Neural crest cell (in vitro differentiated cells): Measurements from ENCODE around the gene KHDRBS2. TPM values are rescaled to one million over a fixed set of nuclear protein-coding genes. Genes with fewer than 3 reads are reported as not detected.

Experiments used
- DNase-seq: peaks from one replicate; pipeline ENCODE4 v3.0.0; 2021; ENCODE audit warnings: low read depth, mixed read lengths, low spot score
- H3K27ac Mint-ChIP-seq: one replicate; pipeline ENCODE4 v1.8.0; 2021; ENCODE audit warnings: mild to moderate bottlenecking, mixed read lengths; ENCODE audit not compliant: unreplicated experiment
- H3K27me3 Mint-ChIP-seq: 2 replicates; pipeline ENCODE4 v1.8.0; 2021; ENCODE audit warnings: low read depth, mild to moderate bottlenecking, mixed read lengths
- H3K36me3 Mint-ChIP-seq: 2 replicates; pipeline ENCODE4 v1.8.0; 2021; ENCODE audit warnings: low read depth, mild to moderate bottlenecking, mixed read lengths
- H3K4me1 Mint-ChIP-seq: 2 replicates; pipeline ENCODE4 v1.8.0; 2021; ENCODE audit warnings: mixed read lengths
- H3K4me3 Mint-ChIP-seq: one replicate; pipeline ENCODE4 v1.8.0; 2021; ENCODE audit warnings: mild to moderate bottlenecking, mixed read lengths
- H3K9me3 Mint-ChIP-seq: 2 replicates; pipeline ENCODE4 v1.8.0; 2021; ENCODE audit warnings: mixed read lengths
- total RNA-seq: library from RNA; stranded (reverse); gene quantifications from 2 replicates; pipeline ENCODE4 v1.2.1, GENCODE V29; 2021
- TF ChIP-seq, protein P1 (sequence below): fragments of 200-600 bp; sonication (generic); conservative IDR thresholded peaks from 2 replicates; pipeline ENCODE4 v1.5.0; 2021; ENCODE audit warnings: antibody characterized with exemption, mild to moderate bottlenecking

Gene KHDRBS2
- total RNA-seq, 1 donor from 2014 or later: 7.0 TPM

DNA sequence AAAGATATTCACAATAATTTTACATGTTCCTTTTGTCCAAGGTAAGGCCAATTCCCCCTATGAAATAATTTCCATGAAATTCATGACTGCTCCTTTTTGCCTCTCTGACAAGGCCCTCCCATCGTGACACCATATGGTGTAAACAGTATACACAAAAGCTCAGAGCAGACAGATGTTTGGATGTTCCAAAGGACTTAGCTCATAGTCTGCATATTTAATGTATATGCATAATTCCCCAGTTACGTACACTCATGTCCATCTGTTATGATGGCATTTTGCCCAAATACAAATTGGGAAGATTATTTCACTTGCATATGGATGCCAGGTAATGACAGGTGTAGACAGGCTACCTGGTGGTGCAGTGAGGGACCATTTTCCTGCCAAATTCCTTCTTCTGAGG lies 376.5 kb downstream of the KHDRBS2 start:
- no peaks in the 10 kb centered on the region for H3K4me1 Mint-ChIP-seq
- no peak for DNase-seq
- H3K4me3 Mint-ChIP-seq: no peak overlapping the region
- H3K27ac Mint-ChIP-seq: no peak overlapping the region
- H3K27me3 Mint-ChIP-seq: no peaks in the 10 kb centered on the region
- H3K36me3 Mint-ChIP-seq: peaks cover 3% of the 10 kb centered on the region
- TF ChIP-seq, protein P1, sequence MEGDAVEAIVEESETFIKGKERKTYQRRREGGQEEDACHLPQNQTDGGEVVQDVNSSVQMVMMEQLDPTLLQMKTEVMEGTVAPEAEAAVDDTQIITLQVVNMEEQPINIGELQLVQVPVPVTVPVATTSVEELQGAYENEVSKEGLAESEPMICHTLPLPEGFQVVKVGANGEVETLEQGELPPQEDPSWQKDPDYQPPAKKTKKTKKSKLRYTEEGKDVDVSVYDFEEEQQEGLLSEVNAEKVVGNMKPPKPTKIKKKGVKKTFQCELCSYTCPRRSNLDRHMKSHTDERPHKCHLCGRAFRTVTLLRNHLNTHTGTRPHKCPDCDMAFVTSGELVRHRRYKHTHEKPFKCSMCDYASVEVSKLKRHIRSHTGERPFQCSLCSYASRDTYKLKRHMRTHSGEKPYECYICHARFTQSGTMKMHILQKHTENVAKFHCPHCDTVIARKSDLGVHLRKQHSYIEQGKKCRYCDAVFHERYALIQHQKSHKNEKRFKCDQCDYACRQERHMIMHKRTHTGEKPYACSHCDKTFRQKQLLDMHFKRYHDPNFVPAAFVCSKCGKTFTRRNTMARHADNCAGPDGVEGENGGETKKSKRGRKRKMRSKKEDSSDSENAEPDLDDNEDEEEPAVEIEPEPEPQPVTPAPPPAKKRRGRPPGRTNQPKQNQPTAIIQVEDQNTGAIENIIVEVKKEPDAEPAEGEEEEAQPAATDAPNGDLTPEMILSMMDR: no peak
- H3K9me3 Mint-ChIP-seq: no peaks in the 10 kb centered on the region

DNA sequence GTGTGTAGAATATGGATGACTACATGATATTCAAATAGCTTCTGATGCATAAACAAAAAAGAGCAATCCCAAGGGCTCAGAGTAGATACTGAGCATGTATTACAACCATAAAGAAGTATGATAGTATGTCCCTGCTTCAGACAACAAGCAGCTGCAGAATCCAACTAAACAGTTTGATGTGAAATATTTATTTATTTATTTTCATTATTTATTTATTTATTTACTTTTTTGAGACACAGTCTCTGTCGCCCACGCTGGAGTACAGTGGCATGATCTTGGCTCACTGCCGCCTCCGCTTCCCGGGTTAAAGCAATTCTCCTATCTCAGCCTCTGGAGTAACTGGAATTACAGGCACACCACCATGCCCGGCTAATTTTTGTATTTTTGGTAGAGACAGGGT lies 384.3 kb downstream of the KHDRBS2 start:
- Mint-ChIP-seq H3K9me3 (no peaks in the 10 kb centered on the region), H3K4me1 (no peaks in the 10 kb centered on the region), H3K27ac (no peak overlapping the region), H3K4me3 (no peak overlapping the region), H3K27me3 (no peaks in the 10 kb centered on the region), H3K36me3 (no peaks in the 10 kb centered on the region)
- no peak for DNase-seq
- TF ChIP-seq, protein P1: no peak

DNA sequence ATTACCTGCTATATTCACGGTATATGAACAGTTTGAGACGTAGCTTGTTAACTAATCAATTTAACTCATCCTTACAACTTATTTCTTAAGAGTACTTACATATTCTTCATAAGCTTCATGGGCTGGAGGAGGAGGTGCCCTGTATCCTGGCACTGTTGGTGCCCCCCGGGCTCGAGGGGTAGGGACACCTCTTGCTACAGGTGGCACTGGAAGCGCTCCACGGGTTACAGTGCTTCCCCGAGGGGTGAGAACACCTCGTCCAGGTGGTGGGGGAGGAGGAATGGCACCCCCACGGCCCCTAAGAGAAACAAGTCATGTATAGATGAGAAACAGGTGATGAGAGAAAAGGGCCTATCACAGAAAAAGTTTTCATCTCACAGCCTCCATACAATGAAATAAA lies 391.5 kb downstream of the KHDRBS2 start:
- no peaks in the 10 kb centered on the region for H3K4me1 Mint-ChIP-seq
- no peak for DNase-seq
- no peak overlapping the region for H3K4me3 Mint-ChIP-seq
- H3K9me3 Mint-ChIP-seq: no peaks in the 10 kb centered on the region
- no peaks in the 10 kb centered on the region for H3K36me3 Mint-ChIP-seq
- TF ChIP-seq, protein P1: no peak
- no peak overlapping the region for H3K27ac Mint-ChIP-seq
- H3K27me3 Mint-ChIP-seq: no peaks in the 10 kb centered on the region

DNA sequence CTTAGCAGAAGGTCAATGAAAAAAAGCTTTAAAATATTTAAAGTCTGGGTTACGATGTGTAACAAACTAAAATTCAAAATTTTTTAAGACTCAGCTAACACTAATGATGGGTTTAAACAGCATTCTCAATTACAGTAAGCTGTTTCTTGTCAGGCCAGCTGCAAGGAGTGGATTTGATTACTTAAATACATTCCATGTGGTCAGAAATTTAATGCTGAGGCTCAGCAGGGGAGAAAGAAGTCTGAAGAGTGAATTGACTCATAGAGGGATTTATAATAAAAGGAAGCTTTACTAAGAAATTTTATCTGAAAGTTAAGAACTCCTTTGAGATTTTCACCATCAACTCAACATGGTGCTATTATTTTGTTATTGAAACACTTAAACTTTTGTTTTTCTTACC lies 398.6 kb downstream of the KHDRBS2 start:
- H3K4me3 Mint-ChIP-seq: no peak overlapping the region
- TF ChIP-seq, protein P1: no peak
- no peaks in the 10 kb centered on the region for H3K36me3 Mint-ChIP-seq
- no peak overlapping the region for H3K27ac Mint-ChIP-seq
- no peak for DNase-seq
- no peaks in the 10 kb centered on the region for H3K9me3 Mint-ChIP-seq
- H3K4me1 Mint-ChIP-seq: no peaks in the 10 kb centered on the region
- H3K27me3 Mint-ChIP-seq: no peaks in the 10 kb centered on the region

DNA sequence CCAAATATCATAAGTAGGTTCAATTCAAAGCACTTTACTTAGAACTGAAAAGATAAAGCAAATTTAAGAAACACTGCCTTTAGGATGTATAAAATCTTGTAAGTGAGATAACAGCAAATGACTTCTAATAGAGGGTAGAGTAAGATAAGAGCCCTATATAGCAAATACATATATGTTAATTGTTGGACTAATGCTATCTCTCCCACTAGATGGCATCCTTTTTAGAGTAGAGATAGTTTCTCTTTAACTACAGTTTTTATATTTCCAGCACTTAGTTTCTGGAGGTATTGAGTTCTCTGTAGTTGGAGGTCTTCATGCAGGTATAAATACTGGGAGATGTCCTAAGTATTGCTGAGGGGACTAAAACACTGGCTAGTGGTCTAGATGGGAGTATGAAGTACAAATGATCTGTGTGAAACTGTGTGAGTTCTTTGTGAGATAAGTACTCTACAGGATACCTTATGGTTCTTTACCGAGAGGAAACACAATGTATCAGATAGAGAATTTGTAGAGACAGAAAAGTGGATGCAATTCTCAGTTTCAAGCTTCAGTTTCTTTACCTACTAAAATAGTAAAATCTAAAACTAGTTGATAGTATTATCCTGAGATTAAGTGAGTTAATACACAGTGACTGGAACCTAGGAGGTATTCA lies 399.3 kb downstream of the KHDRBS2 start:
- no peaks in the 10 kb centered on the region for H3K36me3 Mint-ChIP-seq
- no peak overlapping the region for H3K27ac Mint-ChIP-seq
- H3K4me1 Mint-ChIP-seq: no peaks in the 10 kb centered on the region
- H3K4me3 Mint-ChIP-seq: no peak overlapping the region
- DNase-seq: no peak
- TF ChIP-seq, protein P1: peak; percentile 59
- H3K9me3 Mint-ChIP-seq: no peaks in the 10 kb centered on the region
- no peaks in the 10 kb centered on the region for H3K27me3 Mint-ChIP-seq
